H1 (cell line): ENCODE measurements around the gene ITM2A. TPM values are rescaled to one million over a fixed set of nuclear protein-coding genes. Genes with fewer than 3 reads are reported as not detected.

Experiments
- CTCF ChIA-PET: fragments of 300-600 bp; sonication (Branson Sonifier 250); formaldehyde crosslinking; loops from one replicate; lab custom pipeline; 2021; ENCODE audit not compliant: partially characterized antibody; lab: Charles Lee
- POLR2A ChIA-PET: fragments of 300-600 bp; sonication (Branson Sonifier 250); formaldehyde crosslinking; loops from one replicate; lab custom pipeline; 2021; ENCODE audit warnings: inconsistent platforms; ENCODE audit not compliant: partially characterized antibody; lab: Charles Lee
- DNase-seq, 2 experiments: peaks; one replicate each; pipeline versions ENCODE4 v3.0.0 to v3.0.0-alpha.2; 2010 to 2022; ENCODE audit warnings: low spot score in 2 of 2, low read depth in 1 of 2, mixed read lengths in 1 of 2
- FAIRE-seq: peaks from 2 replicates; lab custom pipeline; 2011; peaks lifted over from hg19 to GRCh38; lab: Jason Lieb, UNC
- H2AFZ ChIP-seq: 2 replicates; pipeline ENCODE4 v1.8.1; 2012; ENCODE audit warnings: low read length, inconsistent platforms
- H2AK5ac ChIP-seq: 2 replicates; pipeline ENCODE4 v1.6.1; 2013; ENCODE audit warnings: low read depth, low read length
- H2BK120ac ChIP-seq: replicated peaks from 2 replicates; pipeline ENCODE3; 2013; ENCODE audit warnings: low read depth, low read length, inconsistent platforms
- H2BK12ac ChIP-seq: 2 replicates; pipeline ENCODE4 v1.6.1; 2013; ENCODE audit warnings: low read depth, low read length
- H2BK15ac ChIP-seq: 2 replicates; pipeline ENCODE4 v1.6.1; 2013; ENCODE audit warnings: low read length
- H2BK20ac ChIP-seq: 2 replicates; pipeline ENCODE4 v1.6.1; 2013; ENCODE audit warnings: low read length
- H2BK5ac ChIP-seq: 2 replicates; pipeline ENCODE4 v1.6.1; 2013; ENCODE audit warnings: low read depth, low read length
- H3K14ac ChIP-seq: 2 replicates; pipeline ENCODE4 v1.6.1; 2013; ENCODE audit warnings: inconsistent platforms; ENCODE audit not compliant: insufficient read length
- H3K18ac ChIP-seq: 2 replicates; pipeline ENCODE4 v1.6.1; 2013; ENCODE audit warnings: low read length; ENCODE audit errors: extremely low read depth
- H3K23ac ChIP-seq: 2 replicates; pipeline ENCODE4 v1.6.1; 2013; ENCODE audit warnings: inconsistent platforms; ENCODE audit not compliant: insufficient read length
- H3K23me2 ChIP-seq: 2 replicates; pipeline ENCODE4 v1.6.1; 2013; ENCODE audit warnings: low read depth, low read length
- H3K27ac ChIP-seq: 2 replicates; pipeline ENCODE4 v1.6.1; 2011; ENCODE audit warnings: low read depth, low read length, inconsistent platforms
- H3K27me3 ChIP-seq, 4 experiments: replicated peaks in 1 of 4; 1 replicate in 1 of 4; 2 replicates in 3 of 4; pipeline versions ENCODE4 v1.6.1 to v1.8.1; 2011 to 2013; ENCODE audit warnings: low read length in 3 of 4, mild to moderate bottlenecking in 3 of 4, inconsistent platforms in 2 of 4, mixed read lengths in 2 of 4, moderate library complexity in 1 of 4; ENCODE audit not compliant: control insufficient read depth in 3 of 4, insufficient read depth in 3 of 4; ENCODE audit errors: extremely low read depth in 1 of 4
- H3K36me3 ChIP-seq, 4 experiments: 2 replicates each; pipeline versions ENCODE4 v1.6.1 to v1.8.1; 2011 to 2013; ENCODE audit warnings: mild to moderate bottlenecking in 4 of 4, low read length in 3 of 4, moderate library complexity in 2 of 4, control low read depth in 1 of 4, inconsistent platforms in 1 of 4; ENCODE audit not compliant: insufficient read depth in 4 of 4, control insufficient read depth in 2 of 4
- H3K4ac ChIP-seq: replicated peaks from 2 replicates; pipeline ENCODE3; 2013; ENCODE audit warnings: low read length, low read depth, mixed read lengths, inconsistent platforms; ENCODE audit not compliant: insufficient read length
- H3K4me1 ChIP-seq, 4 experiments: replicated peaks in 1 of 4; 1 replicate in 1 of 4; 2 replicates in 3 of 4; pipeline versions ENCODE4 v1.6.1 to v1.8.1; 2011 to 2013; ENCODE audit warnings: low read length in 3 of 4, inconsistent platforms in 2 of 4, mixed read lengths in 1 of 4; ENCODE audit not compliant: insufficient read depth in 4 of 4, control insufficient read depth in 3 of 4
- H3K4me2 ChIP-seq, 2 experiments: 2 replicates each; pipeline versions ENCODE4 v1.6.1 to v1.8.1; 2011 to 2013; ENCODE audit warnings: low read depth in 2 of 2, low read length in 2 of 2, control low read depth in 1 of 2, inconsistent platforms in 1 of 2, mild to moderate bottlenecking in 1 of 2; ENCODE audit not compliant: insufficient read depth in 1 of 2
- H3K4me3 ChIP-seq, 4 experiments: fragments of 200-600, 300-600 bp in 1 of 4; sonication (generic), shearing (Covaris generic), sonication (Bioruptor Twin) in 1 of 4; 2 replicates each; pipeline versions ENCODE4 v1.5.1 to v1.8.1; 2011 to 2016; ENCODE audit warnings: low read length in 4 of 4, low read depth in 3 of 4, control low read depth in 2 of 4, inconsistent platforms in 2 of 4, mild to moderate bottlenecking in 2 of 4, mixed read lengths in 1 of 4, moderate library complexity in 1 of 4; ENCODE audit not compliant: insufficient read depth in 2 of 4; ENCODE audit errors: extremely low read depth in 1 of 4
- H3K56ac ChIP-seq: replicated peaks from 2 replicates; pipeline ENCODE3; 2013; ENCODE audit warnings: low read depth, mild to moderate bottlenecking, mixed read lengths, low read length, inconsistent platforms; ENCODE audit not compliant: insufficient read length
- H3K79me1 ChIP-seq: 2 replicates; pipeline ENCODE4 v1.6.1; 2013; ENCODE audit warnings: low read depth, low read length, control low read depth
- H3K79me2 ChIP-seq, 2 experiments: 2 replicates each; pipeline versions ENCODE4 v1.6.1 to v1.8.1; 2012 to 2013; ENCODE audit warnings: low read length in 2 of 2, mild to moderate bottlenecking in 2 of 2, inconsistent platforms in 1 of 2; ENCODE audit not compliant: insufficient read depth in 2 of 2, control insufficient read depth in 1 of 2
- H3K9ac ChIP-seq, 4 experiments: replicated peaks in 1 of 4; 1 replicate in 1 of 4; 2 replicates in 3 of 4; pipeline versions ENCODE4 v1.6.1 to v1.8.1; 2011 to 2013; ENCODE audit warnings: low read depth in 3 of 4, low read length in 3 of 4, control low read depth in 2 of 4, mild to moderate bottlenecking in 2 of 4, moderate library complexity in 2 of 4, inconsistent platforms in 1 of 4; ENCODE audit errors: extremely low read depth in 1 of 4
- H3K9me3 ChIP-seq, 2 experiments: 2 replicates each; pipeline versions ENCODE4 v1.6.1 to v1.8.1; 2012 to 2013; ENCODE audit warnings: mild to moderate bottlenecking in 2 of 2, moderate library complexity in 2 of 2, control low read depth in 1 of 2, inconsistent platforms in 1 of 2, low read depth in 1 of 2, low read length in 1 of 2, mixed read lengths in 1 of 2; ENCODE audit not compliant: insufficient read depth in 2 of 2
- H4K20me1 ChIP-seq, 2 experiments: replicated peaks in 1 of 2; 2 replicates each; pipeline versions ENCODE3 to v1.8.1; 2011 to 2013; ENCODE audit warnings: inconsistent platforms in 2 of 2, low read length in 2 of 2, mild to moderate bottlenecking in 1 of 2; ENCODE audit not compliant: insufficient read depth in 2 of 2, control insufficient read depth in 1 of 2
- H4K5ac ChIP-seq: 2 replicates; pipeline ENCODE4 v1.6.1; 2013; ENCODE audit warnings: low read length, low read depth, mixed read lengths, inconsistent platforms; ENCODE audit not compliant: insufficient read length
- H4K8ac ChIP-seq: 2 replicates; pipeline ENCODE4 v1.8.0; 2013; ENCODE audit warnings: mild to moderate bottlenecking, moderate library complexity, low read length, inconsistent platforms; ENCODE audit not compliant: insufficient read depth; ENCODE audit errors: extremely low read depth
- H4K91ac ChIP-seq: replicated peaks from 2 replicates; pipeline ENCODE3; 2013; ENCODE audit warnings: low read length, mixed read lengths, inconsistent platforms; ENCODE audit not compliant: insufficient read length
- CEBPB ChIP-seq: IDR thresholded peaks from 2 replicates; pipeline ENCODE4 v1.6.1; 2012; ENCODE audit warnings: low read depth, low read length
- CHD1 ChIP-seq: IDR thresholded peaks from 2 replicates; pipeline ENCODE4 v1.6.1; 2012; ENCODE audit warnings: low read depth, low read length, improper control_type of control experiment
- E2F6 ChIP-seq: IDR thresholded peaks from 2 replicates; pipeline ENCODE4 v1.6.1; 2012; ENCODE audit warnings: inconsistent platforms
- GABPA ChIP-seq: IDR thresholded peaks from 2 replicates; pipeline ENCODE4 v1.6.1; 2011; ENCODE audit warnings: mild to moderate bottlenecking, low read length, moderate library complexity, borderline replicate concordance; ENCODE audit not compliant: insufficient read depth
- HDAC6 ChIP-seq: IDR thresholded peaks from one replicate; pipeline ENCODE4 v1.7.1; 2012; ENCODE audit warnings: low read depth, mild to moderate bottlenecking, inconsistent platforms, low read length, moderate library complexity
- KDM1A ChIP-seq: fragments of 200-600, 300-600 bp; sonication (generic); IDR thresholded peaks from 2 replicates; pipeline ENCODE4 v1.7.1; 2016; ENCODE audit warnings: mild to moderate bottlenecking, low read length, borderline replicate concordance
- RBBP5 ChIP-seq: IDR thresholded peaks from 2 replicates; pipeline ENCODE4 v1.7.1; 2012; ENCODE audit warnings: low read depth, mild to moderate bottlenecking, inconsistent platforms, low read length, moderate library complexity, borderline replicate concordance
- RFX5 ChIP-seq: IDR thresholded peaks from 2 replicates; pipeline ENCODE4 v1.6.1; 2011; ENCODE audit warnings: low read depth, low read length, improper control_type of control experiment, borderline replicate concordance
- SIN3A ChIP-seq, 2 experiments: IDR thresholded peaks in 1 of 2; conservative IDR thresholded peaks in 1 of 2; 2 replicates each; pipeline ENCODE4 v1.6.1; 2011 to 2012; ENCODE audit warnings: low read length in 2 of 2, improper control_type of control experiment in 1 of 2, low read depth in 1 of 2, mild to moderate bottlenecking in 1 of 2
- SP2 ChIP-seq: IDR thresholded peaks from 2 replicates; pipeline ENCODE4 v1.6.1; 2012; ENCODE audit warnings: mild to moderate bottlenecking, low read length, inconsistent platforms
- SRF ChIP-seq: IDR thresholded peaks from 2 replicates; pipeline ENCODE4 v1.6.1; 2011; ENCODE audit warnings: mild to moderate bottlenecking, low read depth, low read length, moderate library complexity
- WGBS, 2 experiments: shearing (Covaris generic) in 1 of 2; methylation state at CpG; one replicate each; pipeline versions ENCODE4 v1.1.6 to v1.1.7; 2013 to 2015; ENCODE audit warnings: low lambda C conversion rate in 2 of 2, mixed read lengths in 2 of 2, inconsistent platforms in 1 of 2, low coverage in 1 of 2, missing lambda C conversion rate in 1 of 2; ENCODE audit not compliant: insufficient replicate concordance in 2 of 2, insufficient coverage in 1 of 2, insufficient read length in 1 of 2; ENCODE audit errors: extremely low coverage in 1 of 2, missing lambda C conversion rate in 1 of 2; 5-methylcytosine and 5-hydroxymethylcytosine counted together
- polyA plus RNA-seq, 7 experiments: library from polyadenylated mRNA; depleted of rRNA in 3 of 7; stranded (reverse) in 5 of 7; unstranded in 2 of 7; fragments of >200 nt in 5 of 7; fragments of 200-250 nt in 2 of 7; gene quantifications; 1 replicate in 5 of 7; 2 replicates in 1 of 7; 4 replicates in 1 of 7; pipeline versions ENCODE4 v1.2.1 to v1.2.3, GENCODE V29; 2011 to 2013; ENCODE audit warnings: missing spikeins in 2 of 7, mixed read lengths in 2 of 7
- total RNA-seq: library from RNA; stranded (reverse); fragmentation: NEBNext Ultra II Directional; extraction: Animal tissue kit (Norgen Biotek cat#: 25700); gene quantifications from 2 replicates; pipeline ENCODE4 v1.2.1, GENCODE V29; 2021

The ITM2A gene
- total and polyA plus RNA-seq, 2 of the 8 experiments (the other 6 are each of a cell fraction or from before 2014, with no cell fraction given): 35.7 to 52.0 TPM

- no peak overlapping the region for H3K4ac ChIP-seq
- POLR2A ChIA-PET: no interaction called here
- H3K4me1 ChIP-seq: no peaks in the 10 kb centered on the region; a peak in 1 of 7 replicates
- H2AK5ac ChIP-seq: no peak overlapping the region
- H3K9ac ChIP-seq: no peak overlapping the region
- no peaks in the 10 kb centered on the region for H3K36me3 ChIP-seq
- H2BK20ac ChIP-seq: no peak overlapping the region
- H3K27me3 ChIP-seq: no peaks in the 10 kb centered on the region
- no peak overlapping the region for H3K4me2 ChIP-seq
- no peaks in the 10 kb centered on the region for H3K79me1 ChIP-seq
- CTCF ChIA-PET: interaction anchor here (1.0 kb wide), 1 partner anchor 101 kb away, joined by 3 read pairs; no protein-coding TSS in a partner anchor
- WGBS, 2 experiments: 100% methylated on average over 1 of the region's 1 CpG; no CpG with 5 or more reads in 1 of the 2 experiments
- FAIRE-seq (no peak), DNase-seq (no peak)
- H3K14ac ChIP-seq: no peak overlapping the region
- H3K27ac ChIP-seq: no peak overlapping the region
- no peak overlapping the region for H3K23ac ChIP-seq
- TF ChIP-seq CEBPB: no peak
- no peak for TF ChIP-seq RFX5
- TF ChIP-seq CHD1: no peak
- no peak for TF ChIP-seq RBBP5
- TF ChIP-seq GABPA: no peak
- TF ChIP-seq HDAC6: no peak
- TF ChIP-seq SRF: no peak
- TF ChIP-seq SP2: no peak
- no peak for TF ChIP-seq E2F6
- no peak for TF ChIP-seq SIN3A (conservative IDR thresholded peaks at IDR 0.05 in 1 of 2, IDR thresholded peaks at IDR 0.05 in 1 of 2; ENCODE audit: low read depth in 1 of 2, low read length in 2 of 2)
- TF ChIP-seq KDM1A: no peak
- no peak overlapping the region for H4K8ac ChIP-seq
- no peak overlapping the region for H2BK15ac ChIP-seq
- no peak overlapping the region for H2BK12ac ChIP-seq
- H3K23me2 ChIP-seq: no peaks in the 10 kb centered on the region; the same call in 1 of the 2 replicates
- no peaks in the 10 kb centered on the region for H3K9me3 ChIP-seq
- H4K91ac ChIP-seq: no peak overlapping the region
- no peak overlapping the region for H2BK5ac ChIP-seq
- H4K5ac ChIP-seq: no peak overlapping the region
- no peak overlapping the region for H3K4me3 ChIP-seq
- H3K79me2 ChIP-seq: no peaks in the 10 kb centered on the region
- no peak overlapping the region for H3K56ac ChIP-seq
- H3K18ac ChIP-seq: no peak overlapping the region
- no peak overlapping the region for H2AFZ ChIP-seq
- H2BK120ac ChIP-seq: no peak overlapping the region
- H4K20me1 ChIP-seq: no peaks in the 10 kb centered on the region
Measured at GRCh38 chrX:79371640-79372039, 4.5 kb upstream of the ITM2A start.
